Measurements from ENCODE around the gene G6PC1. TPM values are rescaled to one million over a fixed set of nuclear protein-coding genes. Genes with fewer than 3 reads are reported as not detected.
"Not testable (repeated sequence)": the region's sequence is repeated elsewhere in the genome, so short reads cannot be mapped to it uniquely, and the experiment has no call there.

Gene G6PC1
- total and polyA plus RNA-seq, 2 of the 4 experiments (the other 2 are of a cell fraction): not detected

DNA sequence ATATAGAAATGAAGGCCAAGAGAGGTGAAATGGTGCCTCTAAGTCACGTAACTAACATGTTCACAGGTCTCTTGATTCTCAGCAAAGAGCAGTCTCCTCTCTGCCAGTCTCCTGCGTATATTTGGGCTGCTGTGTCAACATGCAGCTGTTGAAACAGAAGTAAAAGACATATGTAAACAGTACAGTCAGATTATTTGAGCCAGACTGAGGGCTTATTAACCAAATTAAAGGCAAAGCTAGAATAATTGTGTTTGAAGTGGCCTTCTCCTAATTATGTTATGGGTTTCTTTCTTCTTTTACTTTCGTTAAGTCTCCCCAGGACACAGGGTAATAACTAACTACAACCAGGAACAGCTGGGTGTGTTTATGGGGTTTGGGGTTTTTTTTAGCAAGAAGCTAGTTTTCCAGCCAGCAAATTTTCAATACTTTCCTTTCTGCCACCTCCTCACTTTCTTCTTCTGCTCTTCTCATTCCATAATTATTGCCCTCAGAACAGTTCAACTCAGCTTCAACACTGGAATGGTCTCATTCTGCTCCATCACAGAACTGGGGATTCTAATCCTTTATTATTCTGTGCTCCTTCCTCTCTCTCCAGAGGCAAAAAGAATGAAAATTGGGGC lies 18.4 kb downstream of the G6PC1 start:
- H2BK120ac ChIP-seq (ENCODE audit: low read depth, low read length): no peak overlapping the region
- no peak for TF ChIP-seq CHD1 (IDR thresholded peaks at IDR 0.05; ENCODE audit: low read depth, low read length)
- TF ChIP-seq, protein P1, sequence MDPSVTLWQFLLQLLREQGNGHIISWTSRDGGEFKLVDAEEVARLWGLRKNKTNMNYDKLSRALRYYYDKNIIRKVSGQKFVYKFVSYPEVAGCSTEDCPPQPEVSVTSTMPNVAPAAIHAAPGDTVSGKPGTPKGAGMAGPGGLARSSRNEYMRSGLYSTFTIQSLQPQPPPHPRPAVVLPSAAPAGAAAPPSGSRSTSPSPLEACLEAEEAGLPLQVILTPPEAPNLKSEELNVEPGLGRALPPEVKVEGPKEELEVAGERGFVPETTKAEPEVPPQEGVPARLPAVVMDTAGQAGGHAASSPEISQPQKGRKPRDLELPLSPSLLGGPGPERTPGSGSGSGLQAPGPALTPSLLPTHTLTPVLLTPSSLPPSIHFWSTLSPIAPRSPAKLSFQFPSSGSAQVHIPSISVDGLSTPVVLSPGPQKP (IDR thresholded peaks at IDR 0.05; ENCODE audit: borderline replicate concordance, low read depth, low read length): no peak
- no peak for TF ChIP-seq RAD21 (IDR thresholded peaks at IDR 0.05; ENCODE audit: low read length)
- TF ChIP-seq BHLHE40 (IDR thresholded peaks at IDR 0.05; ENCODE audit: low read depth, low read length): no peak
- no peak for TF ChIP-seq RCOR1 (IDR thresholded peaks at IDR 0.05; ENCODE audit: insufficient replicate concordance, low read length)
- no peak for TF ChIP-seq MAZ (IDR thresholded peaks at IDR 0.05; ENCODE audit: borderline replicate concordance, low read depth, low read length)
- H3K4me3 ChIP-seq (ENCODE audit: insufficient read depth, low read depth, low read length): no peak overlapping the region
- no peak overlapping the region for H2BK15ac ChIP-seq (ENCODE audit: low read depth, low read length)
- H3K36me3 ChIP-seq (ENCODE audit: control insufficient read depth, insufficient read depth, low read length): no peaks in the 10 kb centered on the region
- WGBS, 2 experiments (ENCODE audit: extremely low coverage in 2 of 2, insufficient read length in 1 of 2): no CpG with 5 or more reads among the region's 3 CpGs
- H3K23ac ChIP-seq (ENCODE audit: low read depth, low read length): no peak overlapping the region
- no peak; the same call in 1 of the 2 replicates for ATAC-seq (ENCODE audit: low read depth)
- no peak overlapping the region for H3K4ac ChIP-seq (ENCODE audit: low read depth, low read length)
- H3K79me1 ChIP-seq (ENCODE audit: low read depth in 1 of 2, low read length in 2 of 2): no peaks in the 10 kb centered on the region
- no peak overlapping the region for H2BK5ac ChIP-seq (ENCODE audit: low read depth, low read length, poor library complexity, severe bottlenecking)
- no peak overlapping the region for H3K56ac ChIP-seq (ENCODE audit: extremely low read depth, insufficient read depth, low read length)
- H2AFZ ChIP-seq (replicated peaks; ENCODE audit: low read length, poor library complexity): no peak overlapping the region
- intact Hi-C loops (cut with micrococcal nuclease) (no loop called here), dilution Hi-C loops (cut with HindIII; ENCODE audit: low sequenced_read_pairs, unreplicated experiment) (no loop called here), in situ Hi-C loops (cut with MboI; ENCODE audit: low sequenced_read_pairs) (no loop called here)
- BruUV-seq (replicated peaks): no TSS peak
- H4K5ac ChIP-seq (ENCODE audit: low read depth, low read length): no peak overlapping the region
- no peaks in the 10 kb centered on the region; the same call in 1 of the 2 replicates for H3K4me1 ChIP-seq (ENCODE audit: control insufficient read depth, insufficient read depth, low read length)
- no peak overlapping the region for H3K18ac ChIP-seq (ENCODE audit: low read depth, low read length)
- H3K14ac ChIP-seq (replicated peaks; ENCODE audit: low read depth, low read length): no peak overlapping the region
- H3K27me3 ChIP-seq (ENCODE audit: control insufficient read depth, insufficient read depth, low read length): peaks cover 31% of the 10 kb centered on the region
- POLR2A ChIA-PET (ENCODE audit: unreplicated experiment): no interaction called here
- H3K9me3 ChIP-seq (ENCODE audit: control insufficient read depth, insufficient read depth, low read length): no peaks in the 10 kb centered on the region
- H3K9me1 ChIP-seq (ENCODE audit: insufficient read depth, low read length): no peaks in the 10 kb centered on the region
- no peak overlapping the region for H3K4me2 ChIP-seq (ENCODE audit: low read depth, low read length)
- H4K91ac ChIP-seq (ENCODE audit: insufficient read depth, low read depth, low read length): no peak overlapping the region
- no peak overlapping the region for H2AK9ac ChIP-seq (replicated peaks; ENCODE audit: low read depth, low read length, poor library complexity)
- no peak overlapping the region for H3K27ac ChIP-seq (ENCODE audit: insufficient read depth, low read length)
- CTCF ChIA-PET: interaction anchor here (1.3 to 1.7 kb wide), 2 partner anchors 10 to 76 kb away, joined by 3 to 8 read pairs; no protein-coding TSS in a partner anchor
- no peak overlapping the region for H4K8ac ChIP-seq (ENCODE audit: low read depth in 2 of 2, low read length in 2 of 2)
- H2AK5ac ChIP-seq (ENCODE audit: low read depth, low read length): no peak overlapping the region
- H4K20me1 ChIP-seq (ENCODE audit: insufficient read depth, low read length): no peaks in the 10 kb centered on the region
- no peak overlapping the region for H3K9ac ChIP-seq (ENCODE audit: low read depth, low read length)
- H2BK20ac ChIP-seq (ENCODE audit: low read depth, low read length): no peak overlapping the region
- no peak for DNase-seq

DNA sequence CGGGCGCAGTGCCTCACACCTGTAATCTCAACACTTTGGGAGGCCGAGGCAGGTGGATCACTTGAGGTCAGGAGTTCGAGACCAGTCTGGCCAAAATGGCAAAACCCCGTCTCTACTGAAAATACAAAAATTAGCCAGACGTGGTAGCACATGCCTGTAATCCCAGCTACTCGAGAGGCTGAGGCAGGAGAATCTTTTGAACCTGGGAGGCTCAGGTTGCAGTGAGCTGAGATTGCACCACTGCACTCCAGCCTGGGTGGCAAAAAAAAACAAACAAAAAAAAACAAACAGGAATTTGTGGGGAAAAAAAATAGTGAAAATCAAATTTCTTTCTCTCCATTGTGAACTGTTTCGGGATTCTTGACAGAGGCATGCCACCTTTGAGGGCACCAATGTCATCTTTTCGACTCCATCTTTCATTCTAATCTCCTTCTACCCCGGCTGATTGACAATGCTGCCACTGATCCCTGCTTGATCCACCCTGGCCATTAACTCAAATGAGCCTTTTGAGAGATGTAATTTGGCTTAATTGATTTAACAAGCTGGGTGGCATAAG lies 19.0 kb downstream of the G6PC1 start:
- dilution Hi-C loops (cut with HindIII; ENCODE audit: low sequenced_read_pairs, unreplicated experiment); DNase-seq; H3K27ac ChIP-seq (ENCODE audit: insufficient read depth, low read length); H4K8ac ChIP-seq (ENCODE audit: low read depth in 2 of 2, low read length in 2 of 2); H3K23ac ChIP-seq (ENCODE audit: low read depth, low read length); H2BK5ac ChIP-seq (ENCODE audit: low read depth, low read length, poor library complexity, severe bottlenecking); H2BK15ac ChIP-seq (ENCODE audit: low read depth, low read length); H3K9me3 ChIP-seq (ENCODE audit: control insufficient read depth, insufficient read depth, low read length); intact Hi-C loops (cut with micrococcal nuclease); H2AFZ ChIP-seq (replicated peaks; ENCODE audit: low read length, poor library complexity); H3K4me1 ChIP-seq (ENCODE audit: control insufficient read depth, insufficient read depth, low read length); H3K9ac ChIP-seq (ENCODE audit: low read depth, low read length); H4K20me1 ChIP-seq (ENCODE audit: insufficient read depth, low read length); H3K4me3 ChIP-seq (ENCODE audit: insufficient read depth, low read depth, low read length); in situ Hi-C loops (cut with MboI; ENCODE audit: low sequenced_read_pairs); H3K36me3 ChIP-seq (ENCODE audit: control insufficient read depth, insufficient read depth, low read length); H3K79me1 ChIP-seq (ENCODE audit: low read depth in 1 of 2, low read length in 2 of 2); H3K18ac ChIP-seq (ENCODE audit: low read depth, low read length); POLR2A ChIA-PET (ENCODE audit: unreplicated experiment); H3K9me1 ChIP-seq (ENCODE audit: insufficient read depth, low read length); BruUV-seq (replicated peaks); H4K5ac ChIP-seq (ENCODE audit: low read depth, low read length); H3K4me2 ChIP-seq (ENCODE audit: low read depth, low read length); H3K14ac ChIP-seq (replicated peaks; ENCODE audit: low read depth, low read length); ATAC-seq (ENCODE audit: low read depth); H4K91ac ChIP-seq (ENCODE audit: insufficient read depth, low read depth, low read length); H3K56ac ChIP-seq (ENCODE audit: extremely low read depth, insufficient read depth, low read length); H2BK20ac ChIP-seq (ENCODE audit: low read depth, low read length); H2AK5ac ChIP-seq (ENCODE audit: low read depth, low read length); H2AK9ac ChIP-seq (replicated peaks; ENCODE audit: low read depth, low read length, poor library complexity); H3K4ac ChIP-seq (ENCODE audit: low read depth, low read length); H2BK120ac ChIP-seq (ENCODE audit: low read depth, low read length): not testable (repeated sequence)
- WGBS, 2 experiments (ENCODE audit: extremely low coverage in 2 of 2, insufficient read length in 1 of 2): 83% methylated on average over 4 of the region's 10 CpGs; no CpG with 5 or more reads in 1 of the 2 experiments
- peaks cover 31% of the 10 kb centered on the region for H3K27me3 ChIP-seq (ENCODE audit: control insufficient read depth, insufficient read depth, low read length)
- CTCF ChIA-PET: interaction anchor here (1.3 to 1.7 kb wide), 2 partner anchors 9 to 76 kb away, joined by 3 to 8 read pairs; no protein-coding TSS in a partner anchor
